K562 (cell line): ENCODE measurements around the gene RAB14. TPM values are rescaled to one million over a fixed set of nuclear protein-coding genes. Genes with fewer than 3 reads are reported as not detected.

ENCODE experiments used
- CHD7 ChIP-seq: fragments of 200-600 bp; sonication (generic); IDR thresholded peaks from one replicate; pipeline ENCODE4 v1.6.1; 2012; ENCODE audit warnings: mild to moderate bottlenecking, low read depth, low read length, inconsistent platforms
- DPF2 ChIP-seq: fragments of 450-650 bp; IDR thresholded peaks from 2 replicates; pipeline ENCODE4 v1.6.1; 2016
- RHOXF2B ChIP-seq: fragments of 250-450 bp; sonication (Bioruptor Pico); conservative IDR thresholded peaks from 2 replicates; pipeline ENCODE4 v1.5.1; 2021
- ZBTB7A ChIP-seq: IDR thresholded peaks from 2 replicates; pipeline ENCODE4 v1.6.1; 2011; ENCODE audit warnings: low read depth, mild to moderate bottlenecking, low read length, moderate library complexity, borderline replicate concordance; ENCODE audit not compliant: control insufficient read depth
- ZNF766 ChIP-seq: fragments of 200-800 bp; sonication (Bioruptor generic); conservative IDR thresholded peaks from 2 replicates; pipeline ENCODE4 v1.6.1; 2016; ENCODE audit warnings: missing genetic modification characterization, missing compliant biosample characterization
- polyA plus RNA-seq, 8 experiments: library from polyadenylated mRNA; depleted of rRNA in 4 of 8; stranded (reverse) in 5 of 8; unstranded in 3 of 8; fragments of >200 nt; fragmentation: Nextera tagmentation in 2 of 8; fragmentation: Illumina TruSeq in 1 of 8; extraction: Ambion mirVana in 2 of 8; extraction: Trizol in 1 of 8; gene quantifications; 2 replicates each; pipeline versions ENCODE4 v1.2.1 to v1.2.3, GENCODE V29; 2011 to 2014; ENCODE audit warnings: inconsistent platforms in 1 of 8, missing spikeins in 1 of 8
- total RNA-seq, 7 experiments: library from RNA; depleted of rRNA in 6 of 7; stranded (reverse); fragments of >200 nt in 6 of 7; fragmentation: Illumina TruSeq in 2 of 7; extraction: Trizol in 2 of 7; gene quantifications; 2 replicates each; pipeline versions ENCODE4 v1.2.1 to v1.2.3, GENCODE V29; 2011 to 2021; ENCODE audit warnings: low replicate concordance in 1 of 7

Gene RAB14
- total and polyA plus RNA-seq, 9 of the 15 experiments (the other 6 are each of a cell fraction or from before 2014, with no cell fraction given) = 10.3 to 41.8 (median 20.9) TPM

DNA sequence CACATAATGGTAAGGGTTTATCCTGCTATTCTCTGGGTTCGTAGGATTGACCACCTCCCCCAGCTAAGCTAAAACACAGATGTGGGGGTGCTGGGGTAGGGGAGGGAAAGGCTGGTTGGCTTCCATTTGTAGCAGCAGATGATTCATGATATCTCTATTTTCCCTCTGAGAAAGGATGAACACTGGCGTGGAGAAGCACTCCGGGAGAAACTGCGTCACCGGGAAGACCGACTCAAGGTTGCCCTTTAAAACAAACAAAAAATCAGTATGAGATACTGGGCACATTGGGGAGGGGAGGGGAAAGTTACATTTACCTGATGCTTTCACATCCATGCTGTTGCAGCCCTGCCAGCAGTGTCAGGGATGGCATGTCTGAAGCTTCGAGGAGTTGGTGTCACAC is 28.2 kb downstream of the RAB14 start (continued):
- TF ChIP-seq DPF2 (no peak), RHOXF2B (CRISPR knock-in tag) (no peak), ZBTB7A (no peak), ZNF766 (no peak), CHD7 (no peak)
